Raji (cell line): ENCODE results near the gene KIAA0513.

Experiments used
- POLR2A ChIP-seq: IDR thresholded peaks from 2 replicates; pipeline ENCODE4 v1.6.1; 2011; ENCODE audit warnings: low read depth, low read length, control low read depth; ENCODE audit not compliant: insufficient read depth

Gene KIAA0513

GRCh38 chr16:85067426-85067825, 39.8 kb downstream of the KIAA0513 start:
- no peak for TF ChIP-seq POLR2A

DNA sequence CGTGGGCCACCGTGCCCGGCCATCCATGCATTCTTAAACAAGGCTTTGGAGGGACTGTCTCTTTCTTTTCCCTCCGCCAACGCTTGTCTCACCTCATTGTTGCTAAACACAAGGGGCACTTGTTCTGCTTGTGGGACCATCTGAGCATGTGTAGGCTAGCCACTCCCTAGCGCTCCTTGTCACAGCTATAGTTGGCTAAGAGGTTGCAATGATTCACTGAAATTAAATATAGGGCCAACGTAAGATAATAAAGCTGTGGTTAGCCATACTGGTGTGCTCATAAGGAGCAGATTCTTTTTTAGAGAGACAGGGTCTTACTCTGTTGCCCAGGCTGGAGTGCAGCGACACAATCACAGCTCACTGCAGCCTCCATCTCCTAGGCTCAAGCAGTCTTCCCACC, 41.2 kb downstream of the KIAA0513 start:
- TF ChIP-seq POLR2A, result no peak

DNA sequence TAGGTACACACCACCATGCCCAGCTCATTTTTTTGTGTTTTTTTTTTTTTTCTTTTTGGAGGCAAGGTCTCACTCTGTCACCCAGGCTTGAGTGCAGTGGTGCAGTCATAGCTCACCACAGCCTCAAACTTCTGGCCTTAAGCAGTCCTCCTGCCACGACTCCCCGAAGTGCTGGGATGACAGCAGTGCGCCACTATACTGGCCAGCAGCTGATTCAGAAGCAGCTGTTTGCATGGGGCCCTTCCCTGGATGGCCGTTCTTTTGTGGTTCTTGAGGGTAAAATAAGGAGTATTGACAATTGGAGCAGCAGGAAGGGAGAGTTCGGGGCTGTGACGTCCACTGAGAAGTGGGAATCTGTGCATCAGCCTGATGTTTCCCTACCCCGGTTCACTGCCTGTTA, 41.6 kb downstream of the KIAA0513 start:
- TF ChIP-seq POLR2A, result no peak

GRCh38 chr16:85072076-85072860, 44.7 kb downstream of the KIAA0513 start:
- no peak for TF ChIP-seq POLR2A

GRCh38 chr16:85072947-85073346, 45.4 kb downstream of the KIAA0513 start:
- TF ChIP-seq POLR2A, result no peak

DNA sequence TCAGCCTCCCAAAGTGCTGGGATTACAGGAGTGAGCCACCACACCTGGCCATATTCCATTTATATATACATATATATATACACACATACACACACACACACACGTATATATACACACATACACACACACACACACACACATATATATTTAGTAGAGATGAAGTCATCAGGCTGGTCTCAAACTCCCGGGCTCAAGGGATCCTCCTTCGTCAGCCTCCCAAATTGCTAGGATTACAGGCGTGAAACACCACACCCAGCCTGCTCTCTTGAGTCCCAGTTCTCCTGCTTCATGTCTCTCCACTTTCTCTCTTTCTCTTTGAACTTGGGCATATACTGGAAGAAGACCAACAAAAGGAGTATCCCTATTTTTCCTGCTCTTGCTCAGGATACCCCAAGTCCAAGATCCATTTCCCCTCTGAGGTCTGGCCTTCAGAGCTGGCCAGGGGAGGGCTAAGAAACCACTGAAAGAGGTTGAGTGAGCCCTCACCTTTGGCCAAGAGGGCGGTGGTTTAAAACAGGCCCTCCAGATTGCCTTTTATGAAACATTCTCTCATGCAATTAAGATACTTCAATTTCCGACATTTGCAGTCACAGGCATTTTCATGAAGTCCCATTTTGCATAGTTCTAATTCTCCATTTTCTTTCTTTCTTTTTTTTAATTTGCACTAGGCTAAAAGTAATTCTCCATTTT, 46.8 kb downstream of the KIAA0513 start:
- no peak for TF ChIP-seq POLR2A

- no peak for TF ChIP-seq POLR2A
These were observed 47.8 kb downstream of the KIAA0513 start for GRCh38 chr16:85075236-85075924.

DNA sequence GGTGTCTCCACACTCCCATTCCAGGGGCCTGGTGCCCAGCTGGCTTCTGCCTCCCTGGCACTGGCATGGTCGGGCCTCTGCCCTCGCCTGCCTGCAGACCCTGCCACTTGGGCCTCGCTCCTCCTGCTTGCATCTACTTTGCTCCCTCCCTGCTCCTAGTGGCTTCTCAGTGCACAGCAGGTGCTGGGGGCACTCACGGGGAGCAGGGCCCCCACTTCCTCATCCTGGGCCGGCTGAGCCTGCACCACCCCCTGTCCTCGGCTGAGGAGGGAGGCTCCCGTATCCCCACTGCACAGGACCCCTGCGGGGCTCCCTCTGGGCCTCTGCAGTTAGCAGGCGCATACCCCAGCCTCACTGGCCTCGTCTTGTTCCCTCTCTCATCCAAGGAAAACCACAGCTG, 49.4 kb downstream of the KIAA0513 start:
- no peak for TF ChIP-seq POLR2A

GRCh38 chr16:85077576-85078125, 50.1 kb downstream of the KIAA0513 start:
- TF ChIP-seq POLR2A, result no peak

GRCh38 chr16:85078226-85078625, 50.6 kb downstream of the KIAA0513 start:
- TF ChIP-seq POLR2A, result no peak

DNA sequence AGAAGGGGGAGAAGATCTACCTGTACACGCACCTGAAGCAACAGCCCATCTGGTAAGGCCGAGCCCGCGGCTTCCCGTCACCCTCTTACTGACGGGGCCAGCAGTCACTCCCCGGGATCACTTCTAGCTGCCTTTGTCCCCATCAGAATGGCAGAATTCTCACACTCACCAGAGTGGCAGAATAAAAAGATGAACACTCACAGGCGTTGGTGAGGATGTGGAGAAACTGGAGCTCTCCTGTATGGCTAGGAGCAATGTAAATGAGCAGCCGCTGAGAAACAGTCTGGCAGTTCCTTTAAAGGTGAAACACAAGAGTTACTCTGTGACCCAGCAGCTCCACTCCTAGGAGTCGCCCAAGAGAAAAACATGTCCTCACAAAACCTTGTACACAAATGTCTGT, 51.4 kb downstream of the KIAA0513 start:
- TF ChIP-seq POLR2A, result no peak

GRCh38 chr16:85079785-85080570, 52.4 kb downstream of the KIAA0513 start:
- TF ChIP-seq POLR2A, result no peak

- TF ChIP-seq POLR2A, result no peak
These were observed 53.4 kb downstream of the KIAA0513 start for GRCh38 chr16:85081038-85081437.

- TF ChIP-seq POLR2A, result no peak
These were observed 54.2 kb downstream of the KIAA0513 start for GRCh38 chr16:85081765-85082164.
